Measurements from ENCODE around the gene RNF208.

DNA sequence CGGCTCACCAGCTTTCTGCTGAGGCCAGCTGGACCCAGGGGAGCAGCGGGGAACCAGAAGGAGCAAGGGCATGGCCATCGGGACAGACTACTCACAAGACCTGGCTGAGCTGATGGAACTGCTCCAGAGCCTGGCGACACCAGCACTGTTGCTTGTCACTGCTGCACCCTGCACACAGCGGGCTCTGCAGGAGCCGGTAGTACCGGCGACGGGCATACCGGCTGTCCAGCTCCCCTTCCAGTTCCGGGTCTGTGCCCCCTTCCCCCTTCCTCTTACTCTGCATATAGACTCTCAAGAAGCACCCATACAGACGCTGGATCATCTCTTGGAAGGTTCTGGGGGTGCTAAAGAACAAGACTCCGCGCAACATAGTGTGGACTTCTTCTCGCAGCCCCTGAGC lies 34.7 kb downstream of the RNF208 start:
- TF ChIP-seq, protein P1, sequence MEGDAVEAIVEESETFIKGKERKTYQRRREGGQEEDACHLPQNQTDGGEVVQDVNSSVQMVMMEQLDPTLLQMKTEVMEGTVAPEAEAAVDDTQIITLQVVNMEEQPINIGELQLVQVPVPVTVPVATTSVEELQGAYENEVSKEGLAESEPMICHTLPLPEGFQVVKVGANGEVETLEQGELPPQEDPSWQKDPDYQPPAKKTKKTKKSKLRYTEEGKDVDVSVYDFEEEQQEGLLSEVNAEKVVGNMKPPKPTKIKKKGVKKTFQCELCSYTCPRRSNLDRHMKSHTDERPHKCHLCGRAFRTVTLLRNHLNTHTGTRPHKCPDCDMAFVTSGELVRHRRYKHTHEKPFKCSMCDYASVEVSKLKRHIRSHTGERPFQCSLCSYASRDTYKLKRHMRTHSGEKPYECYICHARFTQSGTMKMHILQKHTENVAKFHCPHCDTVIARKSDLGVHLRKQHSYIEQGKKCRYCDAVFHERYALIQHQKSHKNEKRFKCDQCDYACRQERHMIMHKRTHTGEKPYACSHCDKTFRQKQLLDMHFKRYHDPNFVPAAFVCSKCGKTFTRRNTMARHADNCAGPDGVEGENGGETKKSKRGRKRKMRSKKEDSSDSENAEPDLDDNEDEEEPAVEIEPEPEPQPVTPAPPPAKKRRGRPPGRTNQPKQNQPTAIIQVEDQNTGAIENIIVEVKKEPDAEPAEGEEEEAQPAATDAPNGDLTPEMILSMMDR (IDR thresholded peaks at IDR 0.05): no peak
- TF ChIP-seq EZH2 (IDR thresholded peaks at IDR 0.05): no peak
